Measurements from ENCODE around the gene EP400.

DNA sequence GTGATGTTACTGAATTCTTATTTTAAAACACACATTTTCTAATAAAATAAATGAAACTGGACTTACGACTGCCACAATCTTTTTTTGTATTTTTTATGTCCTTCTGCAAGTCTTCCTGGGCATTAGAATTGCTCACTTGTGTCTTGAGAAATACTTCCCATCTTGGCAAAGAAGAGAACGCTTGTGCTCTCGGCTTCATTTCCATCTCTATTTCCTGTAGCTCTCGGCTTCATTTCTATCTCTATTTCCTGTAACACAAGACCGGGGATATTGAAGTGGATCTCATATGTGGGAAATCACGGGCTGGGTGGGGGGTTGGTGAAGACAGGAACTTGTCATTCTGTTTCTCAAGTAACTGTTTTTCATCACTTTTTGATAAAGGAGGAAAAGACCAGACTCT, 77.9 kb downstream of the EP400 start:
- TF ChIP-seq TARDBP (IDR thresholded peaks at IDR 0.05) = no peak
- no peak for TF ChIP-seq CTBP1 (IDR thresholded peaks at IDR 0.05; ENCODE audit: borderline replicate concordance)
- TF ChIP-seq, protein P1, sequence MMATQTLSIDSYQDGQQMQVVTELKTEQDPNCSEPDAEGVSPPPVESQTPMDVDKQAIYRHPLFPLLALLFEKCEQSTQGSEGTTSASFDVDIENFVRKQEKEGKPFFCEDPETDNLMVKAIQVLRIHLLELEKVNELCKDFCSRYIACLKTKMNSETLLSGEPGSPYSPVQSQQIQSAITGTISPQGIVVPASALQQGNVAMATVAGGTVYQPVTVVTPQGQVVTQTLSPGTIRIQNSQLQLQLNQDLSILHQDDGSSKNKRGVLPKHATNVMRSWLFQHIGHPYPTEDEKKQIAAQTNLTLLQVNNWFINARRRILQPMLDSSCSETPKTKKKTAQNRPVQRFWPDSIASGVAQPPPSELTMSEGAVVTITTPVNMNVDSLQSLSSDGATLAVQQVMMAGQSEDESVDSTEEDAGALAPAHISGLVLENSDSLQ (IDR thresholded peaks at IDR 0.05) = no peak
- TF ChIP-seq FOXM1 (IDR thresholded peaks at IDR 0.05; ENCODE audit: borderline replicate concordance) = no peak
- no peak for TF ChIP-seq L3MBTL2 (conservative IDR thresholded peaks at IDR 0.05)
- no peak for TF ChIP-seq FOXA1 (IDR thresholded peaks at IDR 0.05)
- no peak for TF ChIP-seq FOXK2 (IDR thresholded peaks at IDR 0.05)
- no peak for TF ChIP-seq BHLHE40 (IDR thresholded peaks at IDR 0.05; ENCODE audit: borderline replicate concordance)
